ENCODE measurements around the gene GLB1L2.

Gene GLB1L2

GRCh38 chr11:134291196-134291595, 40.6 kb upstream of the GLB1L2 start (continued):
- TF ChIP-seq TOX (CRISPR knock-in tag; IDR thresholded peaks at IDR 0.05; ENCODE audit: borderline replicate concordance), result no peak
- no peak for TF ChIP-seq CSRNP3 (CRISPR knock-in tag; IDR thresholded peaks at IDR 0.05)
- no peak for TF ChIP-seq PPARA (CRISPR knock-in tag; IDR thresholded peaks at IDR 0.05; ENCODE audit: borderline replicate concordance)
- no peak for TF ChIP-seq RARB (CRISPR knock-in tag; IDR thresholded peaks at IDR 0.05)

GRCh38 chr11:134292661-134293060, 39.1 kb upstream of the GLB1L2 start:
- TF ChIP-seq POU6F1 (CRISPR knock-in tag; IDR thresholded peaks at IDR 0.05; ENCODE audit: borderline replicate concordance, low read depth) (no peak), CREB5 (CRISPR knock-in tag; IDR thresholded peaks at IDR 0.05; ENCODE audit: low read depth) (no peak), ESRRG (CRISPR knock-in tag; IDR thresholded peaks at IDR 0.05) (no peak), PATZ1 (CRISPR knock-in tag; IDR thresholded peaks at IDR 0.05; ENCODE audit: borderline replicate concordance) (no peak)
- ATAC-seq, result no peak

GRCh38 chr11:134293119-134294113, 38.4 kb upstream of the GLB1L2 start:
- no peak for TF ChIP-seq ZC3H10 (CRISPR knock-in tag; IDR thresholded peaks at IDR 0.05)
- TF ChIP-seq CREB5 (CRISPR knock-in tag; IDR thresholded peaks at IDR 0.05; ENCODE audit: low read depth), result no peak
- TF ChIP-seq ARNTL (CRISPR knock-in tag; IDR thresholded peaks at IDR 0.05; ENCODE audit: borderline replicate concordance, low read depth), result no peak
- TF ChIP-seq ISL1 (CRISPR knock-in tag; IDR thresholded peaks at IDR 0.05), result no peak
- TF ChIP-seq BACH2 (CRISPR knock-in tag; IDR thresholded peaks at IDR 0.05; ENCODE audit: borderline replicate concordance), result no peak
- no peak for TF ChIP-seq ZNF565 (CRISPR knock-in tag; conservative IDR thresholded peaks at IDR 0.05; ENCODE audit: low read depth)
- TF ChIP-seq PPARA (CRISPR knock-in tag; IDR thresholded peaks at IDR 0.05; ENCODE audit: borderline replicate concordance), result no peak
- TF ChIP-seq ZFP30 (CRISPR knock-in tag; IDR thresholded peaks at IDR 0.05), result no peak
- TF ChIP-seq ZNF8 (CRISPR knock-in tag; IDR thresholded peaks at IDR 0.05), result no peak
- no peak for TF ChIP-seq GLIS3 (CRISPR knock-in tag; IDR thresholded peaks at IDR 0.05)
- ATAC-seq, result no peak

- ATAC-seq, result no peak
- TF ChIP-seq TSHZ2 (CRISPR knock-in tag; IDR thresholded peaks at IDR 0.05), result no peak
- no peak for TF ChIP-seq ZNF8 (CRISPR knock-in tag; IDR thresholded peaks at IDR 0.05)
- no peak for TF ChIP-seq PPARA (CRISPR knock-in tag; IDR thresholded peaks at IDR 0.05; ENCODE audit: borderline replicate concordance)
- no peak for TF ChIP-seq SNAI2 (CRISPR knock-in tag; IDR thresholded peaks at IDR 0.05)
- TF ChIP-seq CREB5 (CRISPR knock-in tag; IDR thresholded peaks at IDR 0.05; ENCODE audit: low read depth), result no peak
- no peak for TF ChIP-seq CSDC2 (CRISPR knock-in tag; IDR thresholded peaks at IDR 0.05)
- no peak for TF ChIP-seq ZNF70 (CRISPR knock-in tag; IDR thresholded peaks at IDR 0.05)
- TF ChIP-seq ZFP3 (CRISPR knock-in tag; IDR thresholded peaks at IDR 0.05), result no peak
- TF ChIP-seq ISL1 (CRISPR knock-in tag; IDR thresholded peaks at IDR 0.05), result no peak
- no peak for TF ChIP-seq ZC3H10 (CRISPR knock-in tag; IDR thresholded peaks at IDR 0.05)
- no peak for TF ChIP-seq ZNF565 (CRISPR knock-in tag; conservative IDR thresholded peaks at IDR 0.05; ENCODE audit: low read depth)
- no peak for TF ChIP-seq RARB (CRISPR knock-in tag; IDR thresholded peaks at IDR 0.05)
- TF ChIP-seq ARNTL (CRISPR knock-in tag; IDR thresholded peaks at IDR 0.05; ENCODE audit: borderline replicate concordance, low read depth), result no peak
- no peak for TF ChIP-seq OSR1 (CRISPR knock-in tag; IDR thresholded peaks at IDR 0.05)
These were observed 37.1 kb upstream of the GLB1L2 start for GRCh38 chr11:134294664-134295063.

Data from SK-N-SH treated with all-trans-retinoic acid at 6 μM for 48 hours (cell line).